B cell (primary cell): ENCODE results near the gene RUBCNL. TPM values are rescaled to one million over a fixed set of nuclear protein-coding genes. Genes with fewer than 3 reads are reported as not detected.

Source experiments
- ATAC-seq: fragments of 200-7000 bp; cut with Tn5 transposase; one replicate; pipeline ENCODE4 v1.10.0; 2021; ENCODE audit warnings: low read depth, mild to moderate bottlenecking, moderate number of reproducible peaks, moderate library complexity
- CTCF ChIA-PET: fragments of 350-600 bp; sonication (Branson Sonifier 250); formaldehyde crosslinking; loops from one replicate; lab custom pipeline; 2021; ENCODE audit warnings: antibody characterized with exemption, inconsistent platforms; lab: Charles Lee
- POLR2A ChIA-PET: fragments of 350-600 bp; sonication (Branson Sonifier 250); formaldehyde crosslinking; loops from one replicate; lab custom pipeline; 2021; ENCODE audit warnings: antibody characterized with exemption; lab: Charles Lee
- DNase-seq: peaks from one replicate; pipeline ENCODE4 v3.0.0; 2013
- H2AFZ ChIP-seq: 2 replicates; pipeline ENCODE4 v1.6.1; 2012; ENCODE audit warnings: mild to moderate bottlenecking, low read depth, low read length; ENCODE audit not compliant: insufficient read depth, poor library complexity, severe bottlenecking
- H3K27ac ChIP-seq, 2 donors: 1 replicate in 1 of 2; 2 replicates in 1 of 2; pipeline ENCODE4 v1.5.1; 2012 to 2013; ENCODE audit warnings: low read length in 2 of 2, mild to moderate bottlenecking in 2 of 2, moderate library complexity in 1 of 2
- H3K27me3 ChIP-seq, 4 experiments: fragments of 200-600 bp in 1 of 4; sonication (generic) in 1 of 4; replicated peaks in 1 of 4; 1 replicate in 2 of 4; 2 replicates in 2 of 4; pipeline versions ENCODE4 v1.6.1 to v1.7.0; 2013 to 2016; ENCODE audit warnings: low read length in 3 of 4, mild to moderate bottlenecking in 2 of 4, mixed read lengths in 1 of 4, moderate library complexity in 1 of 4; ENCODE audit not compliant: insufficient read depth in 4 of 4, control insufficient read depth in 3 of 4; ENCODE audit errors: control extremely low read depth in 1 of 4
- H3K36me3 ChIP-seq, 2 experiments: replicated peaks in 1 of 2; 1 replicate in 1 of 2; 2 replicates in 1 of 2; pipeline versions ENCODE4 v1.6.1 to v1.7.1; 2013; ENCODE audit warnings: low read length in 1 of 2; ENCODE audit not compliant: insufficient read depth in 2 of 2, control insufficient read depth in 1 of 2; ENCODE audit errors: control extremely low read depth in 1 of 2, extremely low read depth in 1 of 2
- H3K4me1 ChIP-seq, 2 donors: fragments of 200-600 bp in 1 of 2; sonication (generic) in 1 of 2; 1 replicate in 1 of 2; 2 replicates in 1 of 2; pipeline versions ENCODE4 v1.5.1 to v1.6.1; 2013 to 2017; ENCODE audit warnings: low read length in 2 of 2; ENCODE audit not compliant: control insufficient read depth in 2 of 2, insufficient read depth in 2 of 2
- H3K4me2 ChIP-seq: replicated peaks from 2 replicates; pipeline ENCODE3; 2012; ENCODE audit warnings: mild to moderate bottlenecking, low read depth, low read length; ENCODE audit not compliant: poor library complexity, severe bottlenecking
- H3K4me3 ChIP-seq, 5 experiments: fragments of 200-600 bp in 1 of 5; sonication (generic) in 1 of 5; 1 replicate in 3 of 5; 2 replicates in 2 of 5; pipeline versions ENCODE4 v1.5.1 to v1.7.0; 2011 to 2016; ENCODE audit warnings: low read length in 4 of 5, mild to moderate bottlenecking in 4 of 5, low read depth in 2 of 5, control low read depth in 1 of 5, moderate library complexity in 1 of 5; ENCODE audit not compliant: insufficient read depth in 1 of 5; ENCODE audit errors: control extremely low read depth in 1 of 5, extremely low read depth in 1 of 5
- H3K79me2 ChIP-seq: fragments of 200-600 bp; sonication (generic); one replicate; pipeline ENCODE4 v1.6.0; 2016; ENCODE audit warnings: low read length; ENCODE audit not compliant: control insufficient read depth, insufficient read depth
- H3K9ac ChIP-seq: fragments of 200-600 bp; sonication (generic); 2 replicates; pipeline ENCODE4 v1.6.1; 2017; ENCODE audit warnings: mild to moderate bottlenecking, low read length, moderate library complexity
- H3K9me3 ChIP-seq, 3 donors: one replicate each; pipeline versions ENCODE4 v1.6.1 to v1.7.1; 2013; ENCODE audit warnings: low read length in 2 of 3; ENCODE audit not compliant: control insufficient read depth in 2 of 3, insufficient read depth in 1 of 3; ENCODE audit errors: control extremely low read depth in 1 of 3
- H4K20me1 ChIP-seq: 2 replicates; pipeline ENCODE4 v1.6.0; 2012; ENCODE audit warnings: mild to moderate bottlenecking, low read length; ENCODE audit not compliant: insufficient read depth, control insufficient read depth, poor library complexity, severe bottlenecking
- H3K27ac Mint-ChIP-seq: one replicate; pipeline ENCODE4 v1.8.0; 2021; ENCODE audit warnings: mixed read lengths
- H3K27me3 Mint-ChIP-seq: one replicate; pipeline ENCODE4 v1.8.0; 2021; ENCODE audit warnings: mixed read lengths
- H3K4me1 Mint-ChIP-seq: one replicate; pipeline ENCODE4 v1.8.0; 2021; ENCODE audit warnings: mixed read lengths
- H3K4me3 Mint-ChIP-seq: one replicate; pipeline ENCODE4 v1.8.0; 2021; ENCODE audit warnings: mixed read lengths
- H3K9me3 Mint-ChIP-seq: one replicate; pipeline ENCODE4 v1.8.0; 2022; ENCODE audit warnings: mixed read lengths; ENCODE audit not compliant: insufficient read depth
- CTCF ChIP-seq: fragments of 200-600 bp; IDR thresholded peaks from one replicate; pipeline ENCODE4 v1.8.0; 2022; ENCODE audit warnings: antibody characterized with exemption, mild to moderate bottlenecking
- EZH2 ChIP-seq: IDR thresholded peaks from 2 replicates; pipeline ENCODE4 v1.6.1; 2012; ENCODE audit warnings: borderline replicate concordance, low read depth, mild to moderate bottlenecking, moderate library complexity, low read length; ENCODE audit not compliant: insufficient read depth, poor library complexity, severe bottlenecking
- WGBS: methylation state at CpG from one replicate; pipeline ENCODE4 v1.1.5; 2013; ENCODE audit warnings: missing lambda C conversion rate; ENCODE audit not compliant: insufficient coverage; 5-methylcytosine and 5-hydroxymethylcytosine counted together
- intact Hi-C: fragments of 100-400 bp; cut with micrococcal nuclease; formaldehyde crosslinking; loops from one replicate; pipeline ENCODE4 v1.10.0; 2022
- polyA plus RNA-seq: library from polyadenylated mRNA; depleted of rRNA; stranded (reverse); fragments of >200 nt; gene quantifications from 2 replicates; pipeline ENCODE4 v1.2.3, GENCODE V29; 2012
- total RNA-seq, 2 donors: library from RNA; stranded (reverse); fragments of 120-200 nt in 1 of 2; gene quantifications; 1 replicate in 1 of 2; 2 replicates in 1 of 2; pipeline versions ENCODE4 v1.2.3 to v1.2.4, GENCODE V29; 2013 to 2022

Gene RUBCNL
- total and polyA plus RNA-seq, 2 donors (not counting 1 experiment from before 2014, with no cell fraction given), result 185 to 370 TPM

GRCh38 chr13:46317120-46317519 is 69.9 kb downstream of the RUBCNL start:
- Histone ChIP-seq H4K20me1 (no peaks in the 10 kb centered on the region), H3K79me2 (no peaks in the 10 kb centered on the region), H3K4me3 (no peak overlapping the region), H2AFZ (no peak overlapping the region), H3K9ac (no peak overlapping the region), H3K27me3 (no peaks in the 10 kb centered on the region), H3K4me2 (no peak overlapping the region), H3K9me3 (no peaks in the 10 kb centered on the region), H3K27ac (no peak overlapping the region), H3K4me1 (peaks cover 0 to 9% of the 10 kb centered on the region in 2 donors), H3K36me3 (no peaks in the 10 kb centered on the region)
- no peak overlapping the region for H3K4me3 Mint-ChIP-seq
- ChIA-PET CTCF (no interaction called here), POLR2A (no interaction called here)
- no peaks in the 10 kb centered on the region for H3K27me3 Mint-ChIP-seq
- ATAC-seq (no peak), DNase-seq (no peak)
- no peaks in the 10 kb centered on the region for H3K9me3 Mint-ChIP-seq
- intact Hi-C loops, result no loop called here
- TF ChIP-seq EZH2 (no peak), CTCF (no peak)
- H3K4me1 Mint-ChIP-seq, result peaks cover 16% of the 10 kb centered on the region
- H3K27ac Mint-ChIP-seq, result no peak overlapping the region

- no peak overlapping the region for H3K4me3 ChIP-seq
- peaks cover 11% of the 10 kb centered on the region for H3K4me1 Mint-ChIP-seq
- peaks cover 0 to 4% of the 10 kb centered on the region in 2 donors for H3K4me1 ChIP-seq
- no peak for DNase-seq
- intact Hi-C loops, result no loop called here
- no peak for ATAC-seq
- CTCF ChIA-PET, result no interaction called here
- no peak overlapping the region for H3K27ac ChIP-seq
- no peak overlapping the region for H3K27ac Mint-ChIP-seq
- H3K9me3 ChIP-seq, result peaks cover 0 to 1% (median 0%) of the 10 kb centered on the region in 3 donors
- no peaks in the 10 kb centered on the region for H3K79me2 ChIP-seq
- H3K9me3 Mint-ChIP-seq, result no peaks in the 10 kb centered on the region
- TF ChIP-seq CTCF (no peak), EZH2 (no peak)
- no peak overlapping the region for H3K9ac ChIP-seq
- no peaks in the 10 kb centered on the region for H3K36me3 ChIP-seq
- no peak overlapping the region for H2AFZ ChIP-seq
- no peaks in the 10 kb centered on the region for H3K27me3 Mint-ChIP-seq
- no peak overlapping the region for H3K4me3 Mint-ChIP-seq
- H3K27me3 ChIP-seq, result no peaks in the 10 kb centered on the region
- POLR2A ChIA-PET, result no interaction called here
- WGBS, result 94% methylated on average over 4 of the region's 6 CpGs
- no peak overlapping the region for H3K4me2 ChIP-seq
- no peaks in the 10 kb centered on the region for H4K20me1 ChIP-seq
Measured at GRCh38 chr13:46315491-46316075, 71.5 kb downstream of the RUBCNL start.
